GM12872 (cell line): ENCODE measurements around the gene SULT1A3.
"Not testable (repeated sequence)": the region's sequence is repeated elsewhere in the genome, so short reads cannot be mapped to it uniquely, and the experiment has no call there.

ENCODE experiments used
- CTCF ChIP-seq: IDR thresholded peaks from 3 replicates; pipeline ENCODE4 v1.5.1; 2011; ENCODE audit warnings: low read depth, mild to moderate bottlenecking, low read length, moderate library complexity; ENCODE audit not compliant: insufficient read depth

The SULT1A3 gene

GRCh38 chr16:30199049-30199448 lies at the start of gene SULT1A3:
Gene SULT1A3 (plus strand): TSS chr16:30199255. CDS start chr16:30200729, 1,474 bp downstream.
- TF ChIP-seq CTCF = not testable (repeated sequence)

GRCh38 chr16:30151091-30151490 lies 48.0 kb upstream of the SULT1A3 start:
- TF ChIP-seq CTCF = no peak

- TF ChIP-seq CTCF = no peak
Observed at GRCh38 chr16:30152517-30152916, 46.5 kb upstream of the SULT1A3 start.

GRCh38 chr16:30155188-30155587 lies 43.9 kb upstream of the SULT1A3 start:
- TF ChIP-seq CTCF = no peak

GRCh38 chr16:30157214-30157613 lies 41.8 kb upstream of the SULT1A3 start:
- TF ChIP-seq CTCF = no peak

DNA sequence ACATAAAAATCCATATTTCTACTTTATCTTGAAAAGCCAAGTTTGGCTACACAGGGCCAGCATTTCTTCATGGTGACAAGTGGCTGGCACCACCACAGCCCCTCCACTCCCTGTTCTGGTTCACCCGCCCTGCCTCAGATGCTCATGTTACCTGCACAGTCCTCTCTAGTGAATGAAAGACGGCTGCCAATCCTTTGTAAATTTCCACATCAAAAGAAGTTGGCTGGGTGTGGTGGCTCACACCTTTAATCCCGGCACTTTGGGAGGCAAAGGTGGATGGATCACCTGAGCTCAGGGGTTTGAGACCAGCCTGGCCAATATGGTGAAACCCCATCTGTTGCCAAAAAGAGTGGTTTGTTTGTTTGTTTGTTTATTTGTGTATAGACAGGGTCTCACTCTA lies 35.5 kb upstream of the SULT1A3 start:
- no peak for TF ChIP-seq CTCF

- no peak for TF ChIP-seq CTCF
Observed at GRCh38 chr16:30166202-30166902, 32.7 kb upstream of the SULT1A3 start.

GRCh38 chr16:30173054-30173453 lies 26.0 kb upstream of the SULT1A3 start:
- no peak for TF ChIP-seq CTCF
